GM12878 (cell line): Measurements from ENCODE around the gene SIN3A.

ENCODE experiments used
- POLR2A ChIP-seq: IDR thresholded peaks from 2 replicates; pipeline ENCODE4 v1.6.1; 2011; ENCODE audit warnings: low read depth, mild to moderate bottlenecking, low read length
- TAF1 ChIP-seq: IDR thresholded peaks from 2 replicates; pipeline ENCODE4 v1.6.1; 2011; ENCODE audit warnings: mild to moderate bottlenecking, low read depth, low read length, borderline replicate concordance
- TF ChIP-seq, protein P1 (sequence below): fragments of 450-650 bp; conservative IDR thresholded peaks from 2 replicates; pipeline ENCODE4 v1.6.1; 2017; ENCODE audit warnings: mild to moderate bottlenecking, moderate library complexity
- TF ChIP-seq, protein P2 (sequence below), 3 experiments: IDR thresholded peaks in 2 of 3; conservative IDR thresholded peaks in 1 of 3; 2 replicates each; pipeline ENCODE4 v1.5.1; 2011; ENCODE audit warnings: low read depth in 3 of 3, low read length in 3 of 3, mild to moderate bottlenecking in 3 of 3, control low read depth in 2 of 3, moderate library complexity in 2 of 3, inconsistent platforms in 1 of 3, mixed read lengths in 1 of 3; ENCODE audit not compliant: control insufficient read depth in 2 of 3, insufficient read depth in 1 of 3; ENCODE audit errors: extremely low read depth in 1 of 3
- TF ChIP-seq, protein P3 (sequence below): fragments of 450-650 bp; IDR thresholded peaks from 2 replicates; pipeline ENCODE4 v1.6.1; 2017; ENCODE audit warnings: antibody characterized with exemption, mild to moderate bottlenecking, moderate library complexity
- TF ChIP-seq, protein P4 (sequence below): IDR thresholded peaks from 2 replicates; pipeline ENCODE4 v1.6.1; 2012; ENCODE audit warnings: low read depth, low read length, improper control_type of control experiment

DNA sequence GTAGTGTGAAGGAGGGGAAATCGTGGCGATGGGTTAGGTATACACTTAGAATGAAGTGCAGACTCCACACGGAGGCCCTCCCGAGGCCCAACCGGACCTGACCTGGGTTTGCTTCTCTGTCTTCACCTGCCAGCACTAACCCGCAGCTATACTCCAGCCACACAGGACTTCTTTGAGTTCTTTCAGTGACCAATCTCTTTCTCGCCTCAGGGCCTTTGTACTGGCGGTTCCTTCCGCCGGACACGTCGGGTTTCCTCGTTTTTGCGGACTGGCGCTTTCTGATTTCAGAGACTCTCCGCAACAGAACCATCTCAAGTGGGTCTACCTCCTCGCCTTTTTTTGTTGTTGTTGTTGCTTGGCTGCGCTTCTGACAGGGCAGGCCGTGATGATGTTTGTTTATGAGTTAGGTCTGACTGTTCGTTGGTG is 104.7 kb downstream of the SIN3A start, which contains the start of gene NEIL1:
- peak; percentile 13; the same call in 1 of the 2 replicates for TF ChIP-seq TAF1
- TF ChIP-seq, protein P1, sequence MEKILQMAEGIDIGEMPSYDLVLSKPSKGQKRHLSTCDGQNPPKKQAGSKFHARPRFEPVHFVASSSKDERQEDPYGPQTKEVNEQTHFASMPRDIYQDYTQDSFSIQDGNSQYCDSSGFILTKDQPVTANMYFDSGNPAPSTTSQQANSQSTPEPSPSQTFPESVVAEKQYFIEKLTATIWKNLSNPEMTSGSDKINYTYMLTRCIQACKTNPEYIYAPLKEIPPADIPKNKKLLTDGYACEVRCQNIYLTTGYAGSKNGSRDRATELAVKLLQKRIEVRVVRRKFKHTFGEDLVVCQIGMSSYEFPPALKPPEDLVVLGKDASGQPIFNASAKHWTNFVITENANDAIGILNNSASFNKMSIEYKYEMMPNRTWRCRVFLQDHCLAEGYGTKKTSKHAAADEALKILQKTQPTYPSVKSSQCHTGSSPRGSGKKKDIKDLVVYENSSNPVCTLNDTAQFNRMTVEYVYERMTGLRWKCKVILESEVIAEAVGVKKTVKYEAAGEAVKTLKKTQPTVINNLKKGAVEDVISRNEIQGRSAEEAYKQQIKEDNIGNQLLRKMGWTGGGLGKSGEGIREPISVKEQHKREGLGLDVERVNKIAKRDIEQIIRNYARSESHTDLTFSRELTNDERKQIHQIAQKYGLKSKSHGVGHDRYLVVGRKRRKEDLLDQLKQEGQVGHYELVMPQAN: no peak
- TF ChIP-seq, protein P2, sequence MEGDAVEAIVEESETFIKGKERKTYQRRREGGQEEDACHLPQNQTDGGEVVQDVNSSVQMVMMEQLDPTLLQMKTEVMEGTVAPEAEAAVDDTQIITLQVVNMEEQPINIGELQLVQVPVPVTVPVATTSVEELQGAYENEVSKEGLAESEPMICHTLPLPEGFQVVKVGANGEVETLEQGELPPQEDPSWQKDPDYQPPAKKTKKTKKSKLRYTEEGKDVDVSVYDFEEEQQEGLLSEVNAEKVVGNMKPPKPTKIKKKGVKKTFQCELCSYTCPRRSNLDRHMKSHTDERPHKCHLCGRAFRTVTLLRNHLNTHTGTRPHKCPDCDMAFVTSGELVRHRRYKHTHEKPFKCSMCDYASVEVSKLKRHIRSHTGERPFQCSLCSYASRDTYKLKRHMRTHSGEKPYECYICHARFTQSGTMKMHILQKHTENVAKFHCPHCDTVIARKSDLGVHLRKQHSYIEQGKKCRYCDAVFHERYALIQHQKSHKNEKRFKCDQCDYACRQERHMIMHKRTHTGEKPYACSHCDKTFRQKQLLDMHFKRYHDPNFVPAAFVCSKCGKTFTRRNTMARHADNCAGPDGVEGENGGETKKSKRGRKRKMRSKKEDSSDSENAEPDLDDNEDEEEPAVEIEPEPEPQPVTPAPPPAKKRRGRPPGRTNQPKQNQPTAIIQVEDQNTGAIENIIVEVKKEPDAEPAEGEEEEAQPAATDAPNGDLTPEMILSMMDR (IDR thresholded peaks at IDR 0.05 in 2 of 3, conservative IDR thresholded peaks at IDR 0.05 in 1 of 3; ENCODE audit: control insufficient read depth in 2 of 3, extremely low read depth in 1 of 3, insufficient read depth in 1 of 3, low read depth in 3 of 3, low read length in 3 of 3): no peak
- TF ChIP-seq, protein P3, sequence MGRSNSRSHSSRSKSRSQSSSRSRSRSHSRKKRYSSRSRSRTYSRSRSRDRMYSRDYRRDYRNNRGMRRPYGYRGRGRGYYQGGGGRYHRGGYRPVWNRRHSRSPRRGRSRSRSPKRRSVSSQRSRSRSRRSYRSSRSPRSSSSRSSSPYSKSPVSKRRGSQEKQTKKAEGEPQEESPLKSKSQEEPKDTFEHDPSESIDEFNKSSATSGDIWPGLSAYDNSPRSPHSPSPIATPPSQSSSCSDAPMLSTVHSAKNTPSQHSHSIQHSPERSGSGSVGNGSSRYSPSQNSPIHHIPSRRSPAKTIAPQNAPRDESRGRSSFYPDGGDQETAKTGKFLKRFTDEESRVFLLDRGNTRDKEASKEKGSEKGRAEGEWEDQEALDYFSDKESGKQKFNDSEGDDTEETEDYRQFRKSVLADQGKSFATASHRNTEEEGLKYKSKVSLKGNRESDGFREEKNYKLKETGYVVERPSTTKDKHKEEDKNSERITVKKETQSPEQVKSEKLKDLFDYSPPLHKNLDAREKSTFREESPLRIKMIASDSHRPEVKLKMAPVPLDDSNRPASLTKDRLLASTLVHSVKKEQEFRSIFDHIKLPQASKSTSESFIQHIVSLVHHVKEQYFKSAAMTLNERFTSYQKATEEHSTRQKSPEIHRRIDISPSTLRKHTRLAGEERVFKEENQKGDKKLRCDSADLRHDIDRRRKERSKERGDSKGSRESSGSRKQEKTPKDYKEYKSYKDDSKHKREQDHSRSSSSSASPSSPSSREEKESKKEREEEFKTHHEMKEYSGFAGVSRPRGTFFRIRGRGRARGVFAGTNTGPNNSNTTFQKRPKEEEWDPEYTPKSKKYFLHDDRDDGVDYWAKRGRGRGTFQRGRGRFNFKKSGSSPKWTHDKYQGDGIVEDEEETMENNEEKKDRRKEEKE: no peak
- TF ChIP-seq POLR2A: no peak
- TF ChIP-seq, protein P4, sequence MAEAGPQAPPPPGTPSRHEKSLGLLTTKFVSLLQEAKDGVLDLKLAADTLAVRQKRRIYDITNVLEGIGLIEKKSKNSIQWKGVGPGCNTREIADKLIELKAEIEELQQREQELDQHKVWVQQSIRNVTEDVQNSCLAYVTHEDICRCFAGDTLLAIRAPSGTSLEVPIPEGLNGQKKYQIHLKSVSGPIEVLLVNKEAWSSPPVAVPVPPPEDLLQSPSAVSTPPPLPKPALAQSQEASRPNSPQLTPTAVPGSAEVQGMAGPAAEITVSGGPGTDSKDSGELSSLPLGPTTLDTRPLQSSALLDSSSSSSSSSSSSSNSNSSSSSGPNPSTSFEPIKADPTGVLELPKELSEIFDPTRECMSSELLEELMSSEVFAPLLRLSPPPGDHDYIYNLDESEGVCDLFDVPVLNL: no peak
